Osteocyte (in vitro differentiated cells): Measurements from ENCODE around the gene DNAAF5. TPM values are rescaled to one million over a fixed set of nuclear protein-coding genes. Genes with fewer than 3 reads are reported as not detected.

Experiments
- total RNA-seq: library from RNA; stranded (reverse); gene quantifications from 2 replicates; pipeline ENCODE4 v1.2.1, GENCODE V29; 2021

The DNAAF5 gene
- total RNA-seq, 1 donor from 2014 or later: 28.1 TPM

Other genes with a start within 250 kb of the DNAAF5 start
- gene PDGFA, start 206.9 kb upstream of the DNAAF5 start, total RNA-seq: 92.0 and 93.6 TPM in 2 replicates
- 10.9 and 12.0 TPM in 2 replicates for gene PRKAR1B, start 582 bp downstream of the DNAAF5 start, total RNA-seq
- 212 and 226 TPM in 2 replicates for gene SUN1, start 105.8 kb downstream of the DNAAF5 start, total RNA-seq
- gene GET4, start 149.9 kb downstream of the DNAAF5 start, total RNA-seq: 33.7 and 36.4 TPM in 2 replicates
- 5.8 and 7.0 TPM in 2 replicates for gene ADAP1, start 228.0 kb downstream of the DNAAF5 start, total RNA-seq
- gene COX19, start 248.8 kb downstream of the DNAAF5 start, total RNA-seq: 11.2 and 11.4 TPM in 2 replicates